ENCODE results near the gene NDE1.
"Not testable (repeated sequence)": the region's sequence is repeated elsewhere in the genome, so short reads cannot be mapped to it uniquely, and the experiment has no call there.

Gene NDE1

DNA sequence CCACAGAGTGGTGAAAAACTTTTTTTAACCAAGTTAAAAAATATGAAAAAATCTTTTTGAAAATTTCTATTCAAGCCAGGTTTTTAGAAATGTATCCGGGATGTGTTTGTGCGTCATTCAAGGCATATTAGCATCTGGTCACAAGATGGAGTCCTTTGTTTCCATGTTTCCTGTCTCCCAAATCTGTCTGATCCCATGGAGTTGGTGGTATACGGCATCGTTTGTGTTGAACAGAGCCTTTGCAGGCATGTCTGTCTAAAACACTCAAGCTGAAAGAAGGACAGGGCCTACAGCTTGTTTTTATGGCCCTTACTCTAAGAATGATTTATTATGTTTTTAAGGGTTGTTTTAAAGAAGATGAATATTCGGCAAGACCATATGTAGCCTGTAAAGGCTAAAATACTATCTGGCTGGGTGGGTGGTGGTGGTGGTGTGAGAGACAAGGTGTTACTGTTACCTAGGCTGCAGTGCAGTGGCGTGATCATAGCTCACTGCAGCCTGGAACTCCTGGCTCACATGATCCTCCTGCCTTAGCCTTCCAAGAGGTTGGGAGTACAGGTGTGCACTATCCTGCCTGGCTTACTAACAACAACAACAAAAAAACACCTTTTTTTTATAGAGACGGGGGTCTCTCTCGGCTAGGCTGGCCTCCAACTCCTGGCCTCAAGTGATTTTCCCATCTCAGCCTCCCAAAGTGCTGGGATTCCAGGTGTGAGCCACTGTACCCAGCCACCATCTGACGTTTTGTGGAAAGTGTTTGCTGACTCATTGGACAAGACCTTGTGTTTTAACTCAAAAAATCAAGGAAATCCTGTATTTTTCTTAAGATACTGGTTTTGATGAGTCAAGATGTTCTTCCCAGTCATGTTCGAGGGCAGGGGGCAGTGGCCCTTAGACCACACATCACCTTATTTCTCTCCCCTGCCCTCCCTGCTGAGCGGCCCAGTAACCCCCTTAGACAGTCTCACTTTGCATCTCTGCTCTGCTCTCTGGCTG, 52.2 kb downstream of the NDE1 start:
- no peak for DNase-seq

DNA sequence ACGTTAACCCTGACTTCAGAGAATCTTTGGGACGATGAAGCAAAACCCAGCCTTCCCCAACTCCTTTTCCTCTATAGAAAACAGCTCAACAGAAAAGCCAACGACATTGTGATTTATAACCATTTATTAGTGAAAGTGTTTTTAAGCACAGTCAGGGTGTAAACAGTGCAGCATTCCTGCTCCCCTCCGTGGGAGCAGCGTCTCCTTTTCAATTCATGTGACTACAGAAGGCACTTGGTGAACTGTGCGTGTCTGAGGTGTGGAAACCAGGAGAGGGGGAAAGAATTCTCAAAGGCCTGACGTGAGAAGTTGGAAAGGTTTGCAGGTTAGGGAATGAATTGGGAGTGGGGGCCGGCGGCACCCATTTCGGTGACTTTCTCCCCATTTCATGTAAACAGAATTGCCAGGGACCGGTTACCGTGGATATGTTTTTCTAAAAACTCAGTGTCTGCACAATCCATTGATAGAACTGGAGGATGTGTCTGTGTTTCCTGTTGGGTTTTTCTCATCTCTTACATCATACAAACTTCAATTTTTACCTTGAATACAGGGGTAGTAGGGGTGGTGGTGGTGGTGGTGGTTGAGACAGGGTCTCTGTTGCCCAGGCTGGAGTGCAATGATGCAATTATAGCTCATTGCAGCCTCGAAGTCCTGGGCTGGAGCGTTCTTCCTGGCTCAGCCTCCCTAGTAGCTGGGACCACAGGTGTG, 53.1 kb downstream of the NDE1 start:
- no peak for DNase-seq

DNA sequence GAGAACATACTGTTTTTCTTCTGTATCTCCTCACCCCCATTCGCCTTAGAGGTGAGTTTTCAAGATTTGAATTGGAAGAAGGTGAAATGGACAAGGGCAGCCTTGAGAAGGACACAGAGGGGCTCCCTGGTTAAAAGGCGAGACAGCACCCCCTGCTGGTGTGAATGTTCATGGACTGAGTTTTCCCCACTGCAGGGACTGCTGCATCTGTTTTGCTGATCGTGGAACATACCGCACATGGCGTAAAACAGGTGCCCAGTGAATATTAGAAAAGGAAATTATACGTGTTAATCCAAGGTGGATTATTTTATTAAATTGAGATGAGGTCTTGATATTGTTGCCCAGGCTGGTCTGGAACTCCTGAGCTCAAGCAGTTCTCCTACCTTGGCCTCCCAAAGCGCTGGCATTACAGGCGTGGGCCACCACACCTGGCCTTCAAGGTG, 54.5 kb downstream of the NDE1 start:
- no peak for DNase-seq

DNA sequence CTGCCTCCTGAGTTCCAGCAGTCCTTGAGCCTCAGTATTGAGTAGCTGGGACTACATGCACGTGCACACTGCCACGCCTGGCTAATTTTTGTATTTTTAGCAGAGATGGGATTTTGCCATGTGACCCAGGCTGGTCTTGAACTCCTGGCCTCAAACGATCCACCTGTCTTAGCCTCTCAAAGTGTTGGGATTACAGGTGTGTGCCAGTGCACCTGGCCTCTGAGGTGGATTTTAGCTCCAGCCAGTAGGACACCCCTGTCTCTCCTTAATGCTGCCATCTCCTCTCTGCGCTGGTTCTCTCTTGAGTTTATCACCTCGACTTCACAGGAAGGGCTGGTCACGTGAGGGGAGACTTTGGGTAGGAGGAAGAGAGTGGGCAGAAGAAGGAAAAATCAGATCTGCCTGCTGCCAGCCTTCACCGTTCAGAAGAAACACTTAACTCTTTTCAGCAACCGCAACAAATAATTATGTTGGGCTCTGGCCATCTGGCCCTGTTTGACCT, 55.1 kb downstream of the NDE1 start:
- DNase-seq = no peak

DNA sequence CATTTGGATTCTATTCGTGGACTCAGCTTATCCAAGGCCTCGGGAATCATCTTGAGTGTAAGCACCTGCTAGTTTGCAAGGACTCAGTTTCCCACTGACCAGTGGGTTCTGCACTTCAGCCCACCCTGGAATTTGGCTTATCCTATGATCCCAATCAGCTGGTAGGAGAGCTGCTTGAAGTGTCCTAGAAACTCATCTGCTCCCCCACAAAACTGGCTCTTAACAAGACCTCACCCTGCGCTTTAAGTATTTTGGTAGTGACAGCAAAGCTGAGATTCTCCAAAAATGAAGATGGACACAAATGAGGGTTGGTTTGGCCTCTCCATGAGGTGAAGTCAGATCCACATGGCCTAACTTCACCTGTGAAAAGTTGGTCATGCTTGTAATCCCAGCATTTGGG, 57.3 kb downstream of the NDE1 start:
- no peak for DNase-seq

DNA sequence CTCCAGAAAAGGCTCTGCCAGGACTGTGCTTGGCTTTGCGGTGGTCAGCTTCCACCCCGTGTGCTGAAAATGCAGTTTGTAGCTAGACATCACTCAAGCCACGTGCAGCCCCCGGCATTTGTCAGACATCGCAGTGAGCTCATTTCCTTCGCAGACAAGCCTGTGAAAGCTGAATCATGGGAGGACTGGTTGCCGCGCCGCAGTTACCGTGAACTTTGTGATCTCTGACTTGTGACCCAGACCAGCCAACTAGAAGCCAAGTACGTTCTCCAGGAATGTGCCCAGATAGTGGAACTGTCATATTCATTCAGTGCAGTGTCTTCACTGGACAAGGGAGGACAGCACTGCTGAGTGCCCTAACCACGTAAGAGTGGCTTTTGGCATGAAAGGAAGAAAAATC, 58.1 kb downstream of the NDE1 start:
- no peak for DNase-seq

DNA sequence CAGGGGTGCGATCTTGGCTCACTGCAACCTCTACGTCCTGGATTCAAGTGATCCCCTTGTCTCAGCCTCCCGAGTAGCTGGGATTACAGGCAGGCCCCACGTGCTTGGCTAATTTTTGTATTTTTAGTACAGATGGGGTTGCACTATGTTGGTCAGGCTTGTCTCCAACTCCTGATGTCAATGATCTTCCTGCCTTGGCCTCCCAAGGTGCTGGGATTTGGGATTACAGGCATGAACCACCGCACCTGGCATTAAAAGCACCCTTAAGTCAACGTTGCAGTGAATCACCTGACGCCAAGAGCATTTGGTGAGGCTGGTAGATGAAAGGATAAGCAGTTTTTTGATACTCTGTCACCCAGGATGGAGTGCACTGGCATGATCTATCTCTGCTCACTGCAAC, 59.0 kb downstream of the NDE1 start:
- DNase-seq = no peak

DNA sequence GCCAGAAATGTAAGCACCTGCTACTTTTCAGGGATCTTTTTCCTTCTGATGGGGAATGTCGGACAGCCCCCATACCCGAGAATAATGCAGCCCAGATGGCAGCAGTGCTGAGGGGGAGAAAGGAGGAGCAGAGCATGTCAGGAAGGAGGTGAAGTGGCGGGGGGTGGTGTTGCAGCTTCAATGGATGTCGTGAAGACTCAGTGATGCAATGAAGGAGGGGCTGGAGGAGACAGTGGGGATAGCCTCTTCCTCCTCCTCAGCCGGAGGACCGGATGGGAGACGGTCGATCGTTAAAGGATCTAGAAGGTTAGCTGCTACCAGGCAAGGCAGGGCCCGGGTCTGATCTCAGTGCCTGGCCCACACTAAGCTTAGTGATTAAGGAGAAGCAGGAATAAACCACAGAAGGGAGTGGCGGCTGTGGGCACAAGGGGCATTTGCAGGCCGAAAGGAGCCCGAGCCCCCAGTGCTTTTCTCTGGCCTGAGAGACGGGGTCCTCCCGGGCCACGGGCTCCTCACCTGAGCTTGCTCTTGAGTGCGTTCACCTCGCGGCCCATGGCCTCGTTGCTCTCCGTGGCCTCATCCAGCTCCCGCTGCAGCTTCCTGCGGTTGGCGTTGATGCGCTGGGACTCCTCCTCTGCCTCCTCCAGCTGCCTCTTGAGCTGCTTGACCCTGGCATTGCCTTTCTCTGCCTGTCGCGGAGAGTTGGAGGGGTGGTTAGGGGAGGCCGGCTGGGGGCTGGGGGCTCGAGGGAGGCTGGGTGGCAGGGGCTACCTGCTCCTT, 64.5 kb downstream of the NDE1 start:
- no peak for DNase-seq

DNA sequence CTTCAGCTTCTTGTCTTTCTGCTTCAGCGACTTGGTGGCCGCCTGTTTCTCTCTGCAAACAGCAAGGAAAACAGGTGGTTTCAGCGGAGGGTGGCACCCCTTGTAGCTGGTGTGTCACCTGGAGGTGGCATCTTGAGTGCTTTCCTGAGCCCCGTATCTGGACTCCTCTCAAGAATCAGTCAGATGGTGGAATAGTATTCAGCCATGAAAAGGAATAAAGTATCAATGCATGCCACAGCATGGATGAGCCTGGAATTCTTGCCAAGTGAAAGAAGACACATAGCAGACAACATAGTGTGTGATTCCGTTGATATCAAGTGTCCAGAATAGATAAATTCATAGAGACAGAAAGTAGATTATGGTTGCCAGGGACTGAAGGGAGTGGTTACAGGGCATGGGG, 65.2 kb downstream of the NDE1 start:
- no peak for DNase-seq

DNA sequence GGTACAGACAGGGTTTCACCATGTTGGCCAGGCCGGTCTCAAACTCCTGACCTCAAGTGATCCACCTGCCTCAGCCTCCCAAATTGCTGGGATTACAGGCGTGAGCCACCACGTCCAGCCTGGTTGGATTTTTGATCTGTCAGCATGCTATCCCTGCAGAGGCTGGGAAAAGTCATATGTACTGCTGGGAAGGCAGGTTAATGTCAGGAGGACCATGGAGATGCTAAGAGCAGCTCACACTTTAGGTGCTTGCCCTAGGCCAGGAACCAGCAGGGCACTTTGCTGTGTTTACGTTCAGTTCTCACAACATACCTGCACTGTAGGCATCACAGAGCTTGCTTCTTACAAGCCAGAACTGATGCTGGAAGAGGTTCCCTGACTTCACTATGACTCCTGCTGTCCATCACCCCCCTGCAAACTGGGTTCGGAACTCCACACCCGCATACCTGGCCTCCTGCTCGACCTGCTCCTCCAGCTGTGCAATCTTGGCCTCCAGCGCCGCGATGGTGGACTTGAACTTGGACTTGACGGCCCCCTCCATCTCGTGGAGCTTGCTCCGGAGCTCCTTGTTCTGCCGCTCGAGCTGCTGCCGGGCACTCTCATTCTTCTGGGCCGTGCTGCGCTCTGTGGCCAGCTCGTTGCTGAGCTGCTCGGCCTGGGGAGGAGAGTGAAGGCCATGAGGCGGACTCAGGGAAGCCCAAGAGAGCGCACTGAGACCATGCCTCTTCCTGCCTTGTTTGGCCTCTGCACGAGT, 66.8 kb downstream of the NDE1 start:
- DNase-seq = no peak

DNA sequence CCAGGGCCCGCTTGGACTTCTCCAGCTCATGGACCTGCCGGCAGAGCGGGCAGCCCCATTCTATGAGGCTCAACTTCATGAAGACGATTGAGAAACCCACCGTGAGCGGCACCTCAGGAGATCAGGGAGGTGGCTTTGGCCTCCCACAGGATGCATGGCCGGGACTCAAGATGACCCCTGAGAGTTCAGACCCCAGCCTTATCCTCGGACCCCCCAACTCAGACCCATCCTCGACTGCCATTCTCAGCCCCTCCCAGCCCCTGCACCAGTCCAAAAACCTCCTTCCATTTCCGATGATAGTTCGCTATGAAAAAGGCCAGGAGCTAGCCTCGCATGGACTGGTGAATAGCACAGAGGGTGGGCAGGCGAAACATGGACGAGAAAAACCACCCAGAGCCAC, 71.0 kb downstream of the NDE1 start:
- DNase-seq = no peak

DNA sequence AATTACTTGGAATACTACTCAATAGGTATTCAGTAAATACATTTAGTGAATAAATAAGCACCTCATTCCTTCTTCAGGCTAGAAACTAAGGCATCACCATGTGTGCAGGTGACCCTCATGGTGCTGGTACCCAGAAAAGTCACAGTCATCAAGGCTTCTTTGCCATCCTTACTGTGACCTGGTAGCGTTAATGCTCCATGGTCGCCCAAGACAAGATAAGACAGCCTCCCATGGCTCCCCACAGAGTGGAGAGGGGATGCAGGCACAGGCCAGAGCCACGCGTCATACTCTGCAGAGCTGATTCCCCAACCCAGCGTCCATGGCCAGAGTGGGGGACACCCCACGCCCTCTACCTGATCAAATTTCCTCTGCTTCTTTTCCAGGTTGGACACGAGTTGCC, 73.8 kb downstream of the NDE1 start:
- no peak for DNase-seq

DNA sequence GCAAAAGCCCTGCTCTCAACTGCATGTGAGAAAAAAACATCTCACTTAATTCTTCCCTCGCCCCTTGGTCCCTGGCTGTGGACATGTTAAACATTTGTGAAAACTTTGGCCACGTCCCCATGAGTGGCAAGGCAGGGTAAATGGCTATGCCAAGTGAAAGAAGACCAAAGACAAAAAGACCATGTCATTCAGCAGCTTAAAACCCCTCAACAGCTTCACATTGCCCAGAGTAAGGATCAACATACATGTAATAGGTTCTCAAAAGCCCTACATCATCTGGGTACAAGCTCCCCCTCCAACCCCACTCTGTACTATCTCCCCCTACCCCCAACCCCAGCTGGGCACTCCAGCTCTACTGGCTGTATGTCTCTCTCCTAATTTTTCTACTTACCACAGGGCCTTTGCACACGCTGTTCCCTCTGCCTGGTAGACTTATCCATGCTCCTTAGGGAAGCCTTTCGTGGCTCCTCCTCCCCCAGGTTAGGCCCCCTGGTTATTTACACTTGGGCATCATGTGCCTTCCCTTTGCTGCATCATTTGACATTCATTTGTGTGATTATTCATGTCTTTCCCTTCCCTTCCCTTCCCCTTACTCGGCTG, 75.7 kb downstream of the NDE1 start:
- no peak for DNase-seq

DNA sequence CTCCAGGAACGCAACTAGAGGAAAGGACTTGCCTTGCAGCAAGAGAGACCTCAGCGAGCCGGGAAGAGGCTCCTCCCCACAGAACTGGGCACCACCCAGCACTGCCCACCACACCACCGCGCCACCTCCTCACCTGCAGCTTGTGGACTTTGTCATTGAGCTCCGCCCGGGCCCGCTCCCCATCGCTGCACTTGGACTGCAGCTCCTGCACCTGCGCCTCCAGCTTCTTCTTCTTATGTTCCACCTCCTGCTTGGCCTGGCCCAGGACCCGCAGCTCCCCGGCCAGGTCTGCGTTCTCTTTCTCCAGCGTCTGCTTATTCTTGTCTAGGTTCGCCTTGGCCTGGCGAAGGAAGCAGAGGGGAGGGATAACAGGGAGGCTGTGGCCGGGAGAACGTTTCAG, 76.7 kb downstream of the NDE1 start:
- no peak for DNase-seq

DNA sequence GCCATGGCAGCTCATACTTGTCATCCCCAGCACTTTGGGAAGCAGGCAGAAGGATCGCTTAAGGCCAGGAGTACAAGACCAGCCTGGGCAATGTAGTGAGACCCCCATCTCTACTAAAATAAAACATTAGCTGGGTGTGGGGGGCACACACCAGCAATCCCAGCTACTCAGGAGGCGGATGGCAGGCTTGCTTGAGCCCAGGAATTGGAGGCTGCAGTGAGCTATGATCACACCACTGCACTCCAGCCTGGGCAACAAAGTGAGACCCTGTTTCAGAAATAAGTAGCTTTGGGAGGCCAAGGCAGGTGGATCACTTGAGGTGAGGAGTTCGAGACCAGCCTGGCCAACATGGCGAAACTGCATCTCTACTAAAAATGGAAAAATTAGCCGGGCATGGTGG, 77.7 kb downstream of the NDE1 start:
- not testable (repeated sequence) for DNase-seq

DNA sequence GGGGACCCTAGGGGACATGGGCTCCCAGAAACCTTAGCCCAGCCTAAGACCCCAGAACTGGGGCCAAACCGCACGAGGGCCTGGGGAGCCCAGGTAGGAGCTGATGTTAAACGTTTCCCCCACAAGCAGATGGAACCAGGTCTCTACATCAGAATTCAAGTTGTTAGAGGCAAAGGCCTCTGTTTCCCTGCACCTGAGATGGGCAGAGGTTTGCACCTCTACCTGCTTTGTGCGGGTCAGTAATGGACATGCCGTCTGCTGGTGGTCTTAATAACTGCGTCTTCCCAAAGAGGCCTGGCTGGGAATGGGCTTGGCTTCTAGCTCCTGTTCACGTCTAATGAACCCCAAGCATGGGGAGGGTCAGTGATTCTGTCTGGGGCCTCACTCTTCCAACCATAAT, 79.1 kb downstream of the NDE1 start:
- no peak for DNase-seq

DNA sequence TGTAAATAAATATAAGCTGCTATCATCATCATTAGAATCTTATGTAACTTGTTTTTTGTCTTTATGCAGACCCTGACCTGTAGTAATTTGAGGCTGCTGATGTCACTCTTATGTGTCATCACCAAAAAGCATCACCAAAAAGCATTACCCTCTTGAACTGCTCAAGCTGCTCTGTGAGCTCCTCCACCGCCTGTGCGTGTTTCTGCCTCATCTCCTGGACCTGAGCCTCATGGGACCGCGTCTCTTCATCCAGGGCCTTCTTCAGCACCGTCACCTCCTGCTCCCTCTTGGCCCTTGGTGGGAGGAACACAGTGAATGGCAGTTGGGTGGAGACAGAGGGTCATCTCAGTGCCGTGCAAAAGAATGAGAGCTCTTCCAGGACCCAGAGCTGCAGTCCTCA, 82.4 kb downstream of the NDE1 start:
- no peak for DNase-seq

DNA sequence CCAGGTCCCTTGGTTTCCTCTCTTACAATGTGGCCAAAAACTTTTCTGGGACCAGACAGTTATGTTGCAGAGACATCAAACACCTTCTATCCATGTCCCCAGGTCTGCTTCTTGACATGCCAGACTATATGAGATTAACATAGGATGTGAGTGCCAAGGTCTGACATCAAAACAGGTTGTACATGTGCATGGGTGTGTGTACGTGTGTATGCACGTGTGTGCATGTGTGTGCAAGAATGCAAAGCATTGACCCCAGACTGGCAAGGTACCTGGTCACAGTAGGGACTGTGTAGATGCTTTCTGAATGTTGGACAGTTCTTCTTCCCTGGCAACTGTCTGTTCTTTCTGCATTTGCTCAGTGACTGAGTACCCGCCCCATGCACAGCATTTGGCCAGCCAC, 85.6 kb downstream of the NDE1 start:
- no peak for DNase-seq

DNA sequence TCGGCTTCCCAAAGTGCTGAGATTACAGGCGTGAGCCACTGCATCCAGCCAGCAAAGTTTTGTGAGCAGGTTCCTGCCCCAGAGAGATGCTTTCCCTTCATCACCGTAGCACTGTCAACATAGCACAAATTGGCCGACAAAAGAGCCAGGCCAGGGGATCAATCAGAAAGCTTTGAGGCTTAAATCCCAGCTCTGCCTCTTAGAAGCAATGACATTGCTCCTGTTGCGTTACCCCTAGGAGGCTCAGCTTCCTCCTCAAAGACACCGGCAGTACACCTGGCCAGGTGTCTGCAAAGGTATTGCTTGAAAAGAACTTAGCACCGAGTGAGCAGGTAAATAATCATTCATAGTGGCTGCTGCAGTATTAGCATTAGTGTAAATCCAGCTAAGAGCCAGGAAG, 86.5 kb downstream of the NDE1 start:
- no peak for DNase-seq

DNA sequence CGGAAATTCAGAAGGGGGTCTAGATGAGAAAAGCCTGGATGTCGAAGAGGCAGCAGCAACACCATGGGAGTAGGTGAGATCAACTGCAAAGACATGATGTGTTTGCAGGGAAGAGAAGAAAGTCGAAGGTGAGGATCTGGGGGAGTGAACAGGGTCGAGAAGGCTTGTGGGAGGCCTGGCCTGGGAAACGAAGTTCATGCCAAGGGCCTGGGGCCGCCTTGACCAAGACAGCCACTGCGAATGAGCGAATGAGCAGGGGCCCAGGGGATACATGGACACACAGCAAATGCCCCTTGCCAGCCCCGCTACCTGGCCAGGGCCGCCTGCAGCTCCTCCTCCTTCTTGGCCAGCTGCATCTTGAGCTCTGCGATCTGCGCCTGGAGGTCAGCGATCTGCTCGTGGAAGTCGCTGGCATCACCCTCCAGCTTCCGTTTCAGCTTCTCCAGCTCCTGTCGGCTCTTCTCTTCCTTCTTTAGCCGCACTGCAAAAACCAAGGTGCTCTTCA, 87.1 kb downstream of the NDE1 start:
- DNase-seq = no peak

DNA sequence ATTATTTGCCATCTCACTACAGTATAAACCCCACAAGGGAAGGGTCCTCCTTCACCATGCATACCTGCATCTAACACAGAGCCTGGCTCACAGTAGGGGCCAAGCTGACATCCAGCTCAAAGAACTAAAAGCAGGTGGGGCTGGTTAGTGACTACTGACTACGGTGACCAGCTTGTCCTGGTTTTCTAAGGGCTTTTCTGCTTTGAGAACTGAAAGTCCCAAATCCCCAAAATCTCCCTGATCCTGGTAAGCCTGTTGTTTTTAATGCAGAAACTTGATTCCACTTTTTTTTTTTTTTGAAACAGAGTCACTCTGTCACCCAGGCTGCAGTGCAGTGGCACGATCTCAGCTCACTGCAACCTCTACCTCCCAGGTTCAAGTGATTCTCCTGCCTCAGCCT, 89.4 kb downstream of the NDE1 start:
- no peak for DNase-seq

DNA sequence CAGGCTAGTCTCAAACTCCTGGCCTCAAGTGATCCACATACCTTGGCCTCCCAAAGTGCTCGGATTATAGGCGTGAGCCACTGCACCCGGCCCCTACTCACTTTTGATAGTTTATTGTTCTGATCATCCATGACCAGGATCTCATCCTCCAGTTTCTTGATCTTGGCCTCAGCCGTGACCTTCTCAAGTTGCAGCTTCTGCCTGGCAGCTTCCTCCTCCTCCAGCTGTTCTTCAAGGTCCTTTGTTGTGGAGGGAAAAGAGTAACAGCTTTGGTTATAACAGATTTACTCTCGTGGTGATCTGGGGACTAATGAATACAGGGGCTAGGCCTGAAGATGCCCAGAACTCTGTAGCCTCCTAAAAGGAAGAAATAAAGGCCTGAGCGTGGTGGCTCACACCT, 89.9 kb downstream of the NDE1 start:
- DNase-seq = no peak

All from GOT3 (cell line).